K562 (cell line): ENCODE measurements around the gene ODC1. TPM values are rescaled to one million over a fixed set of nuclear protein-coding genes. Genes with fewer than 3 reads are reported as not detected.

ENCODE experiments used
- ATAC-seq: fragments of 200-7000 bp; cut with Tn5 transposase; 3 replicates; pipeline ENCODE4 v1.9.1; 2020; ENCODE audit warnings: moderate library complexity
- BruUV-seq: library from RNA; stranded (reverse); fragments of 400-500 nt; replicated peaks from 2 replicates; lab custom pipeline; 2021; lab: Mats Ljungman, UMichigan
- CTCF ChIA-PET: fragments of 300-600 bp; formaldehyde crosslinking; extraction: SDS; loops from one replicate; lab custom pipeline; 2021; ENCODE audit warnings: low intra/inter-chr PET ratio; lab: Yijun Ruan, JAX
- POLR2A ChIA-PET: fragments of 300-600, 350-650 bp; sonication (Branson Sonifier 250); formaldehyde crosslinking; extraction: SDS; loops from one replicate; lab custom pipeline; 2021; ENCODE audit warnings: antibody characterized with exemption, inconsistent platforms; lab: Yijun Ruan, JAX
- DNase-seq, 4 experiments: peaks; one replicate each; pipeline versions ENCODE4 v3.0.0 to v3.0.0-alpha.2; 2011 to 2018; ENCODE audit warnings: low spot score in 3 of 4, mixed read lengths in 3 of 4; ENCODE audit errors: extremely low read depth in 1 of 4
- FAIRE-seq: peaks from 2 replicates; lab custom pipeline; 2011; peaks lifted over from hg19 to GRCh38; lab: Jason Lieb, UNC
- H2AFZ ChIP-seq: 2 replicates; pipeline ENCODE4 v1.6.0; 2011; ENCODE audit warnings: low read depth, low read length, control low read depth, inconsistent platforms
- H3K27ac ChIP-seq: fragments of 200-600 bp; 3 replicates; pipeline ENCODE4 v1.8.0; 2011; ENCODE audit warnings: low read depth, mild to moderate bottlenecking, control low read depth, inconsistent platforms, low read length, moderate library complexity, mixed read lengths; ENCODE audit errors: extremely low read depth
- H3K27me3 ChIP-seq, 2 experiments: fragments of 300-600 bp in 1 of 2; 2 replicates in 1 of 2; 3 replicates in 1 of 2; pipeline versions ENCODE4 v1.6.0 to v1.8.0; 2011; ENCODE audit warnings: inconsistent platforms in 2 of 2, low read length in 2 of 2, mild to moderate bottlenecking in 1 of 2, mixed read lengths in 1 of 2, moderate library complexity in 1 of 2; ENCODE audit not compliant: control insufficient read depth in 2 of 2, insufficient read depth in 2 of 2
- H3K36me3 ChIP-seq: fragments of 300-600 bp; 3 replicates; pipeline ENCODE4 v1.8.0; 2011; ENCODE audit warnings: mild to moderate bottlenecking, low read length, inconsistent platforms; ENCODE audit not compliant: control insufficient read depth, insufficient read depth
- H3K4me1 ChIP-seq, 2 experiments: fragments of 200-600 bp in 1 of 2; replicated peaks in 1 of 2; 2 replicates in 1 of 2; 3 replicates in 1 of 2; pipeline versions ENCODE4 v1.5.1 to v1.8.0; 2011; ENCODE audit warnings: inconsistent platforms in 2 of 2, low read length in 2 of 2, mild to moderate bottlenecking in 1 of 2, mixed read lengths in 1 of 2, moderate library complexity in 1 of 2; ENCODE audit not compliant: control insufficient read depth in 2 of 2, insufficient read depth in 2 of 2
- H3K4me2 ChIP-seq: 2 replicates; pipeline ENCODE4 v1.6.1; 2011; ENCODE audit warnings: low read length, control low read depth, inconsistent platforms, mixed read lengths; ENCODE audit not compliant: insufficient read depth
- H3K4me3 ChIP-seq: fragments of 200-600 bp; sonication (generic), shearing (Covaris generic); 2 replicates; pipeline ENCODE4 v1.5.1; 2016; ENCODE audit warnings: control low read depth, inconsistent platforms
- H3K79me2 ChIP-seq: fragments of 200-600 bp; 3 replicates; pipeline ENCODE4 v1.8.0; 2011; ENCODE audit warnings: low read length, inconsistent platforms; ENCODE audit not compliant: control insufficient read depth, insufficient read depth
- H3K9ac ChIP-seq, 2 experiments: 2 replicates each; pipeline versions ENCODE4 v1.6.0 to v1.6.1; 2011; ENCODE audit warnings: low read depth in 2 of 2, low read length in 2 of 2, control low read depth in 1 of 2, inconsistent platforms in 1 of 2, mild to moderate bottlenecking in 1 of 2, mixed read lengths in 1 of 2; ENCODE audit not compliant: insufficient read depth in 1 of 2
- H3K9me1 ChIP-seq: one replicate; pipeline ENCODE4 v1.6.0; 2011; ENCODE audit warnings: inconsistent platforms, mild to moderate bottlenecking, low read length, moderate library complexity; ENCODE audit not compliant: control insufficient read depth, insufficient read depth
- H3K9me3 ChIP-seq: replicated peaks from 2 replicates; pipeline ENCODE4 v1.5.1; 2011; ENCODE audit warnings: low read depth, low read length, inconsistent platforms; ENCODE audit not compliant: control insufficient read depth, insufficient read depth
- H4K20me1 ChIP-seq: replicated peaks from 2 replicates; pipeline ENCODE4 v1.6.1; 2011; ENCODE audit warnings: low read length, inconsistent platforms, mixed read lengths; ENCODE audit not compliant: control insufficient read depth, insufficient read depth
- ATF1 ChIP-seq, 2 experiments: fragments of 450-650 bp in 1 of 2; IDR thresholded peaks; 2 replicates each; pipeline ENCODE4 v1.6.1; 2016; ENCODE audit warnings: missing compliant biosample characterization in 1 of 2, missing genetic modification characterization in 1 of 2
- ATF7 ChIP-seq: fragments of 450-650 bp; IDR thresholded peaks from 2 replicates; pipeline ENCODE4 v1.7.1; 2014; ENCODE audit warnings: mild to moderate bottlenecking, moderate library complexity
- CEBPB ChIP-seq: fragments of 450-650 bp; IDR thresholded peaks from 2 replicates; pipeline ENCODE4 v1.6.1; 2016; ENCODE audit warnings: missing genetic modification characterization, missing compliant biosample characterization
- CEBPG ChIP-seq, 3 experiments: fragments of 200-800 bp in 1 of 3; sonication (Bioruptor generic) in 1 of 3; sonication (generic) in 1 of 3; formaldehyde crosslinking in 1 of 3; IDR thresholded peaks in 2 of 3; conservative IDR thresholded peaks in 1 of 3; 2 replicates each; pipeline versions ENCODE4 v1.6.1 to v1.8.0; 2016 to 2022; ENCODE audit warnings: missing compliant biosample characterization in 2 of 3, missing genetic modification characterization in 2 of 3, mild to moderate bottlenecking in 1 of 3, missing genetic modification reagents in 1 of 3
- EGR1 ChIP-seq: fragments of 450-650 bp; conservative IDR thresholded peaks from 2 replicates; pipeline ENCODE4 v1.6.1; 2017; ENCODE audit warnings: mild to moderate bottlenecking
- ETV1 ChIP-seq: fragments of 450-650 bp; conservative IDR thresholded peaks from 2 replicates; pipeline ENCODE4 v1.6.1; 2016; ENCODE audit warnings: missing genetic modification characterization, control low read depth, low read depth, missing compliant biosample characterization
- GABPA ChIP-seq: fragments of 200-800 bp; sonication (Bioruptor generic); conservative IDR thresholded peaks from 2 replicates; pipeline ENCODE4 v1.6.1; 2016; ENCODE audit warnings: low read depth, missing genetic modification characterization, missing compliant biosample characterization
- HDAC3 ChIP-seq: fragments of 450-650 bp; IDR thresholded peaks from 2 replicates; pipeline ENCODE4 v1.6.1; 2018; ENCODE audit warnings: borderline replicate concordance, mild to moderate bottlenecking, moderate library complexity; ENCODE audit not compliant: partially characterized antibody
- JUND ChIP-seq, 2 experiments: IDR thresholded peaks; 2 replicates in 1 of 2; 3 replicates in 1 of 2; pipeline ENCODE4 v1.6.1; 2011; ENCODE audit warnings: borderline replicate concordance in 2 of 2, low read depth in 2 of 2, low read length in 2 of 2, improper control_type of control experiment in 1 of 2, missing biosample characterization in 1 of 2, missing genetic modification characterization in 1 of 2, missing genetic modification reagents in 1 of 2
- NR1H2 ChIP-seq: sonication (generic); formaldehyde crosslinking; IDR thresholded peaks from 2 replicates; pipeline ENCODE4 v1.4.0; 2020; ENCODE audit warnings: mild to moderate bottlenecking, missing genetic modification reagents
- TBP ChIP-seq: optimal IDR thresholded peaks from 2 replicates; pipeline ENCODE3; 2011; ENCODE audit warnings: low read depth, low read length, improper control_type of control experiment
- ZFPM2 ChIP-seq: fragments of 250-450 bp; sonication (Bioruptor Pico); IDR thresholded peaks from 2 replicates; pipeline ENCODE4 v1.5.1; 2022; ENCODE audit warnings: mild to moderate bottlenecking
- WGBS: fragments of 100-300 bp; shearing (Covaris generic); methylation state at CpG from one replicate; pipeline ENCODE4 v1.1.6; 2016; ENCODE audit warnings: low coverage, mixed read lengths; ENCODE audit not compliant: insufficient coverage; ENCODE audit errors: missing lambda C conversion rate; 5-methylcytosine and 5-hydroxymethylcytosine counted together
- in situ Hi-C: fragments of 300-500 bp; cut with MboI; formaldehyde crosslinking; loops from 4 replicates; pipeline ENCODE4 v1.15.0; 2018; ENCODE audit warnings: inconsistent platforms, mixed read lengths
- intact Hi-C: fragments of 100-400 bp; cut with micrococcal nuclease; formaldehyde crosslinking; loops from 2 replicates; pipeline ENCODE4 v1.14.2; 2022
- polyA plus RNA-seq, 8 experiments: library from polyadenylated mRNA; depleted of rRNA in 4 of 8; stranded (reverse) in 5 of 8; unstranded in 3 of 8; fragments of >200 nt; fragmentation: Nextera tagmentation in 2 of 8; fragmentation: Illumina TruSeq in 1 of 8; extraction: Ambion mirVana in 2 of 8; extraction: Trizol in 1 of 8; gene quantifications; 2 replicates each; pipeline versions ENCODE4 v1.2.1 to v1.2.3, GENCODE V29; 2011 to 2014; ENCODE audit warnings: inconsistent platforms in 1 of 8, missing spikeins in 1 of 8
- total RNA-seq, 7 experiments: library from RNA; depleted of rRNA in 6 of 7; stranded (reverse); fragments of >200 nt in 6 of 7; fragmentation: Illumina TruSeq in 2 of 7; extraction: Trizol in 2 of 7; gene quantifications; 2 replicates each; pipeline versions ENCODE4 v1.2.1 to v1.2.3, GENCODE V29; 2011 to 2021; ENCODE audit warnings: low replicate concordance in 1 of 7
- TF ChIP-seq, protein P1 (sequence below), 3 experiments: fragments of 200-800 bp in 1 of 3; fragments of 250-450 bp in 1 of 3; fragments of 450-650 bp in 1 of 3; sonication (Bioruptor Pico) in 1 of 3; sonication (Bioruptor generic) in 1 of 3; formaldehyde crosslinking in 1 of 3; IDR thresholded peaks; 2 replicates each; pipeline versions ENCODE4 v1.6.1 to v1.8.0; 2016 to 2022; ENCODE audit warnings: mild to moderate bottlenecking in 2 of 3, missing genetic modification characterization in 2 of 3, missing compliant biosample characterization in 1 of 3, moderate library complexity in 1 of 3

ODC1 gene
- total and polyA plus RNA-seq, 9 of the 15 experiments (the other 6 are each of a cell fraction or from before 2014, with no cell fraction given): 142 to 563 (median 457) TPM

- POLR2A ChIA-PET: interaction anchor here (0.6 to 7.0 kb wide), 7 partner anchors 11 to 207 kb away, joined by 3 to 54 read pairs (median 4); no protein-coding TSS in a partner anchor
- Histone ChIP-seq H3K4me1 (peaks cover 17 to 34% of the 10 kb centered on the region in 2 experiments; a peak in 4 of 5 replicates), H3K4me2 (peak overlapping the region; percentile 93), H3K9me3 (no peaks in the 10 kb centered on the region), H3K27ac (peak overlapping the region; percentile 97; the same call in 2 of the 3 replicates), H3K79me2 (peaks cover 44% of the 10 kb centered on the region), H3K36me3 (peaks cover 18% of the 10 kb centered on the region), H3K9me1 (no peaks in the 10 kb centered on the region), H2AFZ (peak overlapping the region; percentile 43; the same call in 1 of the 2 replicates), H3K9ac (peak overlapping the region; percentile 97 to 98), H3K27me3 (peaks cover 0 to 6% of the 10 kb centered on the region in 2 experiments; a peak in 1 of 5 replicates), H3K4me3 (peak overlapping the region; percentile 71; the same call in 1 of the 2 replicates), H4K20me1 (peaks cover 24% of the 10 kb centered on the region)
- CTCF ChIA-PET: no interaction called here
- ATAC-seq (no peak), DNase-seq (no peak), FAIRE-seq (peak; percentile 49)
- no TSS peak for BruUV-seq
- intact Hi-C loops (no loop called here), in situ Hi-C loops (no loop called here)
- 47% methylated on average over 21 of the region's 22 CpGs for WGBS
- peak; percentile 51; the same call in 1 of the 2 replicates for TF ChIP-seq ETV1 (tag)
- no peak for TF ChIP-seq TBP
- TF ChIP-seq NR1H2 (CRISPR knock-in tag): no peak
- no peak for TF ChIP-seq ATF1 (CRISPR knock-in tag; IDR thresholded peaks at IDR 0.05)
- TF ChIP-seq ATF1 (tag; IDR thresholded peaks at IDR 0.05): 0 out of 2 replicates have a peak, but pooled peaks have one; percentile 10
- no peak for TF ChIP-seq HDAC3
- TF ChIP-seq, protein P1, sequence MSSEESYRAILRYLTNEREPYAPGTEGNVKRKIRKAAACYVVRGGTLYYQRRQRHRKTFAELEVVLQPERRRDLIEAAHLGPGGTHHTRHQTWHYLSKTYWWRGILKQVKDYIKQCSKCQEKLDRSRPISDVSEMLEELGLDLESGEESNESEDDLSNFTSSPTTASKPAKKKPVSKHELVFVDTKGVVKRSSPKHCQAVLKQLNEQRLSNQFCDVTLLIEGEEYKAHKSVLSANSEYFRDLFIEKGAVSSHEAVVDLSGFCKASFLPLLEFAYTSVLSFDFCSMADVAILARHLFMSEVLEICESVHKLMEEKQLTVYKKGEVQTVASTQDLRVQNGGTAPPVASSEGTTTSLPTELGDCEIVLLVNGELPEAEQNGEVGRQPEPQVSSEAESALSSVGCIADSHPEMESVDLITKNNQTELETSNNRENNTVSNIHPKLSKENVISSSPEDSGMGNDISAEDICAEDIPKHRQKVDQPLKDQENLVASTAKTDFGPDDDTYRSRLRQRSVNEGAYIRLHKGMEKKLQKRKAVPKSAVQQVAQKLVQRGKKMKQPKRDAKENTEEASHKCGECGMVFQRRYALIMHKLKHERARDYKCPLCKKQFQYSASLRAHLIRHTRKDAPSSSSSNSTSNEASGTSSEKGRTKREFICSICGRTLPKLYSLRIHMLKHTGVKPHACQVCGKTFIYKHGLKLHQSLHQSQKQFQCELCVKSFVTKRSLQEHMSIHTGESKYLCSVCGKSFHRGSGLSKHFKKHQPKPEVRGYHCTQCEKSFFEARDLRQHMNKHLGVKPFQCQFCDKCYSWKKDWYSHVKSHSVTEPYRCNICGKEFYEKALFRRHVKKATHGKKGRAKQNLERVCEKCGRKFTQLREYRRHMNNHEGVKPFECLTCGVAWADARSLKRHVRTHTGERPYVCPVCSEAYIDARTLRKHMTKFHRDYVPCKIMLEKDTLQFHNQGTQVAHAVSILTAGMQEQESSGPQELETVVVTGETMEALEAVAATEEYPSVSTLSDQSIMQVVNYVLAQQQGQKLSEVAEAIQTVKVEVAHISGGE (CRISPR knock-in tag; IDR thresholded peaks at IDR 0.05): peak in 2 of 3 experiments; percentile 35 to 85; a peak in 2 of 6 replicates
- TF ChIP-seq CEBPG (CRISPR knock-in tag; IDR thresholded peaks at IDR 0.05): 0 out of 2 replicates have a peak, but pooled peaks have one; percentile 42
- peak; percentile 33 to 49; a peak in 2 of 4 replicates for TF ChIP-seq CEBPG (tag; conservative IDR thresholded peaks at IDR 0.05 in 1 of 2, IDR thresholded peaks at IDR 0.05 in 1 of 2)
- TF ChIP-seq GABPA (tag): peak; percentile 54
- TF ChIP-seq ZFPM2 (CRISPR knock-in tag): no peak
- TF ChIP-seq CEBPB: peak; percentile 67
- peak; percentile 51; the same call in 1 of the 2 replicates for TF ChIP-seq ATF7
- 0 out of 2 replicates have a peak, but pooled peaks have one; percentile 21 for TF ChIP-seq JUND (IDR thresholded peaks at IDR 0.05; ENCODE audit: borderline replicate concordance, low read depth, low read length)
- no peak for TF ChIP-seq JUND (tag; IDR thresholded peaks at IDR 0.05; ENCODE audit: borderline replicate concordance, low read depth, low read length)
- peak; percentile 23; the same call in 1 of the 2 replicates for TF ChIP-seq EGR1
These were observed 1.9 kb upstream of the ODC1 start for GRCh38 chr2:10449838-10450691.
